ENCODE measurements around the gene GMDS. TPM values are rescaled to one million over a fixed set of nuclear protein-coding genes. Genes with fewer than 3 reads are reported as not detected.
A peak's percentile ranks its signal among the peaks of the same experiment; 100 is the strongest.

The GMDS gene
- total and polyA plus RNA-seq, 2 of the 13 experiments (the other 11 are each of a cell fraction or from before 2014, with no cell fraction given) = 64.4 to 112 TPM

- no TSS peak for BruUV-seq (replicated peaks)
- 97% methylated on average over 4 of the region's 4 CpGs for WGBS (ENCODE audit: low lambda C conversion rate)
- no peak overlapping the region for H3K9ac ChIP-seq (ENCODE audit: insufficient read depth, low read depth, low read length)
- no peak for DNase-seq (ENCODE audit: low spot score)
- H3K27ac ChIP-seq (ENCODE audit: extremely low read length, insufficient read depth, low read length) = no peak overlapping the region
- TF ChIP-seq RBM22 (optimal IDR thresholded peaks at IDR 0.05; ENCODE audit: low read length) (peak; percentile 15), FOXP1 (IDR thresholded peaks at IDR 0.05) (no peak), FOXP1 (CRISPR knock-in tag; IDR thresholded peaks at IDR 0.05) (no peak)
- no peak for FAIRE-seq
- ChIA-PET POLR2A (no interaction called here), CTCF (ENCODE audit: low intra/inter-chr PET ratio, low total read pairs) (no interaction called here)
- peaks cover 8 to 22% of the 10 kb centered on the region in 2 experiments for H3K36me3 ChIP-seq (replicated peaks in 1 of 2; ENCODE audit: control insufficient read depth in 1 of 2, insufficient read depth in 2 of 2, low read length in 2 of 2)
- in situ Hi-C loops (cut with HindIII; ENCODE audit: extremely low pct_ligation_motif_present, low pct_unique_long_range_greater_than_20kb) = no loop called here
- H3K9me3 ChIP-seq (ENCODE audit: low read length) = no peaks in the 10 kb centered on the region
- H3K27me3 ChIP-seq (ENCODE audit: control insufficient read depth in 1 of 2, insufficient read depth in 2 of 2, low read length in 2 of 2) = no peaks in the 10 kb centered on the region
- ATAC-seq = peak; percentile 54
- no peaks in the 10 kb centered on the region for H3K4me1 ChIP-seq (ENCODE audit: insufficient read depth, low read length)
- no peak overlapping the region for H3K4me2 ChIP-seq (ENCODE audit: low read depth, low read length)
- H2AFZ ChIP-seq (ENCODE audit: low read length) = no peak overlapping the region
- H3K4me3 ChIP-seq (replicated peaks in 1 of 3; ENCODE audit: insufficient read depth in 1 of 3, low read depth in 2 of 3, low read length in 3 of 3) = no peak overlapping the region
- H4K20me1 ChIP-seq (ENCODE audit: insufficient read depth, low read length) = no peaks in the 10 kb centered on the region
- intact Hi-C loops (cut with micrococcal nuclease; ENCODE audit: unreplicated experiment) = no loop called here
- no peaks in the 10 kb centered on the region for H3K79me2 ChIP-seq (ENCODE audit: insufficient read depth, low read length)
Measured at GRCh38 chr6:1933292-1933691, 312.1 kb downstream of the GMDS start.

GRCh38 chr6:1931817-1932216, 313.6 kb downstream of the GMDS start:
- FAIRE-seq = no peak
- POLR2A ChIA-PET = no interaction called here
- Histone ChIP-seq H3K4me1 (ENCODE audit: insufficient read depth, low read length) (no peaks in the 10 kb centered on the region), H3K27ac (ENCODE audit: extremely low read length, insufficient read depth, low read length) (no peak overlapping the region), H3K4me2 (ENCODE audit: low read depth, low read length) (no peak overlapping the region), H2AFZ (ENCODE audit: low read length) (no peak overlapping the region), H3K36me3 (replicated peaks in 1 of 2; ENCODE audit: control insufficient read depth in 1 of 2, insufficient read depth in 2 of 2, low read length in 2 of 2) (peaks cover 8 to 33% of the 10 kb centered on the region in 2 experiments), H3K9me3 (ENCODE audit: low read length) (no peaks in the 10 kb centered on the region), H3K79me2 (ENCODE audit: insufficient read depth, low read length) (no peaks in the 10 kb centered on the region), H3K9ac (ENCODE audit: insufficient read depth, low read depth, low read length) (no peak overlapping the region), H4K20me1 (ENCODE audit: insufficient read depth, low read length) (no peaks in the 10 kb centered on the region), H3K27me3 (ENCODE audit: control insufficient read depth in 1 of 2, insufficient read depth in 2 of 2, low read length in 2 of 2) (no peaks in the 10 kb centered on the region), H3K4me3 (replicated peaks in 1 of 3; ENCODE audit: insufficient read depth in 1 of 3, low read depth in 2 of 3, low read length in 3 of 3) (no peak overlapping the region)
- no peak for DNase-seq (ENCODE audit: low spot score)
- no peak for TF ChIP-seq CHD4 (IDR thresholded peaks at IDR 0.05; ENCODE audit: borderline replicate concordance, low read length)
- peak; percentile 62 for TF ChIP-seq RBM22 (optimal IDR thresholded peaks at IDR 0.05; ENCODE audit: low read length)
- BruUV-seq (replicated peaks) = no TSS peak
- ATAC-seq = no peak; the same call in 2 of the 3 replicates
- intact Hi-C loops (cut with micrococcal nuclease; ENCODE audit: unreplicated experiment) = no loop called here
- CTCF ChIA-PET (ENCODE audit: low intra/inter-chr PET ratio, low total read pairs) = no interaction called here
- WGBS (ENCODE audit: low lambda C conversion rate) = 98% methylated on average over 5 of the region's 5 CpGs
- in situ Hi-C loops (cut with HindIII; ENCODE audit: extremely low pct_ligation_motif_present, low pct_unique_long_range_greater_than_20kb) = no loop called here
